Hepatocyte (in vitro differentiated cells): ENCODE results near the gene IFI27L1. TPM values are rescaled to one million over a fixed set of nuclear protein-coding genes. Genes with fewer than 3 reads are reported as not detected.

Source experiments
- DNase-seq: peaks from one replicate; pipeline ENCODE4 v3.0.0-alpha.2; 2016; ENCODE audit warnings: low spot score
- H2AFZ ChIP-seq: fragments of 200-600 bp; sonication (generic); 2 replicates; pipeline ENCODE4 v1.6.0; 2016; ENCODE audit warnings: antibody characterized with exemption, mild to moderate bottlenecking
- H3K27ac ChIP-seq: fragments of 200-600 bp; sonication (generic); 2 replicates; pipeline ENCODE4 v1.5.1; 2016; ENCODE audit warnings: mild to moderate bottlenecking
- H3K27me3 ChIP-seq: fragments of 200-600 bp; sonication (generic); 2 replicates; pipeline ENCODE4 v1.6.1; 2016
- H3K36me3 ChIP-seq: fragments of 200-600 bp; sonication (generic); replicated peaks from 2 replicates; pipeline ENCODE4 v1.5.1; 2016; ENCODE audit warnings: low read depth; ENCODE audit not compliant: insufficient read depth
- H3K4me1 ChIP-seq: fragments of 200-600 bp; sonication (generic); 2 replicates; pipeline ENCODE4 v1.5.1; 2016; ENCODE audit warnings: mild to moderate bottlenecking, moderate library complexity; ENCODE audit not compliant: insufficient read depth
- H3K4me2 ChIP-seq: fragments of 200-600 bp; sonication (generic); 2 replicates; pipeline ENCODE4 v1.6.0; 2016
- H3K4me3 ChIP-seq: fragments of 200-600 bp; sonication (generic); 2 replicates; pipeline ENCODE4 v1.5.1; 2016; ENCODE audit warnings: mild to moderate bottlenecking
- H3K79me2 ChIP-seq: fragments of 200-600 bp; sonication (generic); 2 replicates; pipeline ENCODE4 v1.6.0; 2017; ENCODE audit warnings: mild to moderate bottlenecking
- H3K9me2 ChIP-seq: fragments of 200-600 bp; sonication (generic); replicated peaks from 2 replicates; pipeline ENCODE4 v1.6.0; 2017; ENCODE audit warnings: mild to moderate bottlenecking; ENCODE audit not compliant: insufficient read depth
- H3K9me3 ChIP-seq: fragments of 200-600 bp; sonication (generic); 2 replicates; pipeline ENCODE4 v1.5.1; 2016; ENCODE audit warnings: low read depth, mild to moderate bottlenecking
- H4K20me1 ChIP-seq: fragments of 200-600 bp; sonication (generic); 2 replicates; pipeline ENCODE4 v1.6.0; 2016; ENCODE audit warnings: mild to moderate bottlenecking; ENCODE audit not compliant: insufficient read depth, poor library complexity, severe bottlenecking
- EZH2 ChIP-seq: fragments of 200-600 bp; sonication (generic); IDR thresholded peaks from 2 replicates; pipeline ENCODE4 v1.6.1; 2016; ENCODE audit warnings: antibody characterized with exemption, mild to moderate bottlenecking, borderline replicate concordance
- EZH2phosphoT487 ChIP-seq: fragments of 200-600 bp; sonication (generic); IDR thresholded peaks from one replicate; pipeline ENCODE4 v1.6.1; 2018; ENCODE audit warnings: antibody characterized with exemption, mild to moderate bottlenecking, low read depth, moderate library complexity; ENCODE audit not compliant: unreplicated experiment, severe bottlenecking
- WGBS: methylation state at CpG from one replicate; pipeline ENCODE4 v1.1.6; 2016; ENCODE audit warnings: low lambda C conversion rate; ENCODE audit errors: missing lambda C conversion rate; 5-methylcytosine and 5-hydroxymethylcytosine counted together
- polyA plus RNA-seq: library from polyadenylated mRNA; unstranded; fragments of >200 nt; fragmentation: Nextera tagmentation; extraction: Ambion mirVana; gene quantifications from 2 replicates; pipeline ENCODE4 v1.2.1, GENCODE V29; 2016
- total RNA-seq: library from RNA; depleted of rRNA; stranded (reverse); fragments of >200 nt; gene quantifications from 2 replicates; pipeline ENCODE4 v1.2.3, GENCODE V29; 2014
- TF ChIP-seq, protein P1 (sequence below): fragments of 200-600 bp; sonication (generic); IDR thresholded peaks from 2 replicates; pipeline ENCODE4 v1.5.1; 2016; ENCODE audit warnings: antibody characterized with exemption, mild to moderate bottlenecking; ENCODE audit not compliant: poor library complexity

Gene IFI27L1
- total and polyA plus RNA-seq, 2 experiments from 2014 or later = 18.9 to 29.4 TPM

- Histone ChIP-seq H3K4me3 (no peak overlapping the region), H2AFZ (no peak overlapping the region), H3K4me2 (no peak overlapping the region), H3K4me1 (no peaks in the 10 kb centered on the region), H3K9me3 (no peaks in the 10 kb centered on the region), H3K9me2 (no peaks in the 10 kb centered on the region), H3K27me3 (no peaks in the 10 kb centered on the region), H3K27ac (no peak overlapping the region), H3K79me2 (no peaks in the 10 kb centered on the region), H3K36me3 (no peaks in the 10 kb centered on the region), H4K20me1 (no peaks in the 10 kb centered on the region)
- DNase-seq = no peak
- WGBS = 82% methylated on average over 11 of the region's 11 CpGs
- TF ChIP-seq, protein P1, sequence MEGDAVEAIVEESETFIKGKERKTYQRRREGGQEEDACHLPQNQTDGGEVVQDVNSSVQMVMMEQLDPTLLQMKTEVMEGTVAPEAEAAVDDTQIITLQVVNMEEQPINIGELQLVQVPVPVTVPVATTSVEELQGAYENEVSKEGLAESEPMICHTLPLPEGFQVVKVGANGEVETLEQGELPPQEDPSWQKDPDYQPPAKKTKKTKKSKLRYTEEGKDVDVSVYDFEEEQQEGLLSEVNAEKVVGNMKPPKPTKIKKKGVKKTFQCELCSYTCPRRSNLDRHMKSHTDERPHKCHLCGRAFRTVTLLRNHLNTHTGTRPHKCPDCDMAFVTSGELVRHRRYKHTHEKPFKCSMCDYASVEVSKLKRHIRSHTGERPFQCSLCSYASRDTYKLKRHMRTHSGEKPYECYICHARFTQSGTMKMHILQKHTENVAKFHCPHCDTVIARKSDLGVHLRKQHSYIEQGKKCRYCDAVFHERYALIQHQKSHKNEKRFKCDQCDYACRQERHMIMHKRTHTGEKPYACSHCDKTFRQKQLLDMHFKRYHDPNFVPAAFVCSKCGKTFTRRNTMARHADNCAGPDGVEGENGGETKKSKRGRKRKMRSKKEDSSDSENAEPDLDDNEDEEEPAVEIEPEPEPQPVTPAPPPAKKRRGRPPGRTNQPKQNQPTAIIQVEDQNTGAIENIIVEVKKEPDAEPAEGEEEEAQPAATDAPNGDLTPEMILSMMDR = no peak
- TF ChIP-seq EZH2phosphoT487 = no peak
- no peak for TF ChIP-seq EZH2
Observed at GRCh38 chr14:94038921-94039629, 42.0 kb upstream of the IFI27L1 start.

GRCh38 chr14:94040247-94040646 is 40.9 kb upstream of the IFI27L1 start:
- Histone ChIP-seq H3K4me2 (no peak overlapping the region), H2AFZ (no peak overlapping the region), H4K20me1 (no peaks in the 10 kb centered on the region), H3K79me2 (no peaks in the 10 kb centered on the region), H3K4me3 (no peak overlapping the region), H3K27ac (no peak overlapping the region), H3K27me3 (no peaks in the 10 kb centered on the region), H3K36me3 (no peaks in the 10 kb centered on the region), H3K9me2 (no peaks in the 10 kb centered on the region), H3K9me3 (no peaks in the 10 kb centered on the region), H3K4me1 (no peaks in the 10 kb centered on the region)
- TF ChIP-seq, protein P1 = no peak
- TF ChIP-seq EZH2 = no peak
- no peak for TF ChIP-seq EZH2phosphoT487
- no peak for DNase-seq
- WGBS = 76% methylated on average over 5 of the region's 5 CpGs

DNA sequence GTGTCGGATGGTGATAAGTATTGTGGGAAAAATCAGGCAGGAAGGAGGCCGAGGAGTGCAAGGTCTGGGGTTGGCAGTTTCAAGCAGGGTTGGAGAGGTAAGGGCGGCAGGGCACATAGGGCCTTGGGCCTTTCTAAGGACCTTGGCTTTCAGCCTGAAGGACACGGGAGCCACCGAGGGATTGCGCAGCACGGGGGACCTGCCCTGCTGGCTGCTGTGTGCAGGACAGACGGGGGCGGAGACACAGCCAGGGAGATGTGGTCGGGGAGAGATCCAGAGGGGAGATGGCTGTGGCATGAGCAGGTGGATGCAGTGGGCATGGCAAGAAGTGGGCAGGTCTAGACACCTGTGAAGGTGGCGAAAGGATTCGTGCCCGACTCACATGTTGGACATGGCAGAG is 40.3 kb upstream of the IFI27L1 start:
- H3K4me3 ChIP-seq = no peak overlapping the region
- H2AFZ ChIP-seq = no peak overlapping the region
- H3K27me3 ChIP-seq = no peaks in the 10 kb centered on the region
- no peak for DNase-seq
- TF ChIP-seq EZH2phosphoT487 (no peak), EZH2 (no peak)
- H3K4me2 ChIP-seq = no peak overlapping the region
- H3K79me2 ChIP-seq = no peaks in the 10 kb centered on the region
- H3K9me2 ChIP-seq = no peaks in the 10 kb centered on the region
- no peaks in the 10 kb centered on the region for H3K36me3 ChIP-seq
- no peak overlapping the region for H3K27ac ChIP-seq
- H3K9me3 ChIP-seq = no peaks in the 10 kb centered on the region
- no peaks in the 10 kb centered on the region for H4K20me1 ChIP-seq
- 91% methylated on average over 13 of the region's 13 CpGs for WGBS
- no peaks in the 10 kb centered on the region for H3K4me1 ChIP-seq

DNA sequence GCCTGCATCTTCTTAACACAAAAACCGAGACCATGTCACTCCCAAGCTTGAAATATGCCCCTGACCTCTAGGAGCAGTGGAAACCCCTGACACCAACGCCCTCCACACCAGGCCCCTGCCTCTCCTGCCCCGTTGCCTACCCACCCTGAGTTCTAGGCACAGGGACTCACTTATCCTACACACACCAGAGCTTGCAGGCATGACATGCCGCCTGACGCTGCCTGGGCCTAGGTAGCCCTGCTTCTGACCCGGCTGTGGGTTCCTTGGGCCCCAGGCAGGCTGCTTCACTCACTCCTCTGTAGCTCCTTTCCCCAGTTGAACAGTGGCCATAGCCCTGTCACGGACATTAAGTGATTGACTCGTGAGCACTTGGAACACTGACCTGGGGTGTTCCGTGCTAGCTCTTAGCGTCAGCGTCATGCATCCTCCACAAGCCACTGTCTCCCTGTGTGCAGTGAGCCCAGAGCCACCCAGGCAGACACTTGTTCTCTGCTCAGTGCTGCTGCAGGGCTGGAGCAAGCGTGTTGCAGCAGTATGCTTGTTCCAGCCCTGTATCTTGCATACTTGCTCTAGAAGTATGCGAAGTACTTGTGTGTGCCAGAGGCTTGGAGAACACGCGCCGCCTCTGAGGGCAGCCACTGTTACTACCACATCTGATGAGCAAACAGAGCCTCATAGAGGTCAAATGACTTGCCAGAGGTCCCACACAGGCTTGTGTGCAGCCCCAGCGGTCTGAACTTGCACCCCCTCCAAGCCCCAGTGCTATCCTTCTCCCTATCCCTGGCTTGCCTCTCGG is 39.4 kb upstream of the IFI27L1 start:
- no peak overlapping the region for H3K4me2 ChIP-seq
- H3K27ac ChIP-seq = no peak overlapping the region
- peak; percentile 35 for DNase-seq

More for the DNA sequence above, 39.4 kb upstream of the IFI27L1 start:
- 85% methylated on average over 18 of the region's 18 CpGs for WGBS
- Histone ChIP-seq H3K79me2 (no peaks in the 10 kb centered on the region), H4K20me1 (no peaks in the 10 kb centered on the region), H3K27me3 (no peaks in the 10 kb centered on the region), H3K4me1 (no peaks in the 10 kb centered on the region), H3K36me3 (no peaks in the 10 kb centered on the region), H3K9me2 (no peaks in the 10 kb centered on the region), H3K4me3 (no peak overlapping the region), H2AFZ (no peak overlapping the region), H3K9me3 (no peaks in the 10 kb centered on the region)
- TF ChIP-seq, protein P1 = no peak
- TF ChIP-seq EZH2 = no peak
- no peak for TF ChIP-seq EZH2phosphoT487
